ENCODE measurements around the gene PIAS2.
"Not testable (repeated sequence)": the region's sequence is repeated elsewhere in the genome, so short reads cannot be mapped to it uniquely, and the experiment has no call there.

PIAS2 gene

DNA sequence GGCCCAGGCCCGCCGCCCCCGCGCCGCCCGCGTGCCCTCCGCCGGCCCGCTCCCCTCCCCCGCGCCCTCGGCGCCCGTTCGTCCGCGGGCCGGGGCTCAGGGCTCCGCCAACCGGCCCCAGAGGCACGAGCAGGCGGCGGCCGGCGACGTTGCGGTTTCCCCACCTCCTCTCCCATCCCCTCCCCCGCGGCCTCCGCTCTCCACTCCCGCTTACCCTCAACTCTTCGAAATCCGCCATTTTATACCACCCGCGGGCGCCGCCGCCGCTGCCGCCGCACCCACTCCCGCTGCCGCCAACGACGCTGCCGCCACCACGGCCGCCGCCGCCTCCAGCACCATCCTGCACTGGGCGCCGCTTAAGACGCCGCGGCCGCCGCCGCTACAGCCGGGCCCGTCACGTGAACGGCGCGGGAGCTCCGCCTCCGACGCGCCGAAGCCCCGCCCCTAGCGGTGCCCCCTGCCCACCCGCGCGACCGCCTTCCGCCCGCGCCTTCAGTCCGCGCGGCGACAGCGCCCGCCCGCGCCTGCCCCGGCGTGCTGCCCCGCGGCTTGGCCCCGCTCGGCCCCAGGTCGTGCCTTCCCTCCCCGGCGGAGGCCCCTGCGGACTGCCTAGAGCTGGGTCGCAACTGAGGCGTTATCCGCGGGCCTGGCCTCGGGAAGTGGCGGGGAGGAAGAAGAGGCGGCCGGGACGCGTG is at the start of gene PIAS2, which contains the start of gene KATNAL2:
Gene PIAS2, minus strand, starts transcription at position 400 of the 695 bp plus-strand sequence. Its CDS starts 162 bp downstream, at position 238.
Gene KATNAL2, plus strand, starts transcription at position 495 of the 695 bp plus-strand sequence. CDS start 29,271 bp downstream, outside the sequence.
- DNase-seq: peak; percentile 88

GRCh38 chr18:46966266-46966665 is 49.0 kb upstream of the PIAS2 start:
- DNase-seq: not testable (repeated sequence)

DNA sequence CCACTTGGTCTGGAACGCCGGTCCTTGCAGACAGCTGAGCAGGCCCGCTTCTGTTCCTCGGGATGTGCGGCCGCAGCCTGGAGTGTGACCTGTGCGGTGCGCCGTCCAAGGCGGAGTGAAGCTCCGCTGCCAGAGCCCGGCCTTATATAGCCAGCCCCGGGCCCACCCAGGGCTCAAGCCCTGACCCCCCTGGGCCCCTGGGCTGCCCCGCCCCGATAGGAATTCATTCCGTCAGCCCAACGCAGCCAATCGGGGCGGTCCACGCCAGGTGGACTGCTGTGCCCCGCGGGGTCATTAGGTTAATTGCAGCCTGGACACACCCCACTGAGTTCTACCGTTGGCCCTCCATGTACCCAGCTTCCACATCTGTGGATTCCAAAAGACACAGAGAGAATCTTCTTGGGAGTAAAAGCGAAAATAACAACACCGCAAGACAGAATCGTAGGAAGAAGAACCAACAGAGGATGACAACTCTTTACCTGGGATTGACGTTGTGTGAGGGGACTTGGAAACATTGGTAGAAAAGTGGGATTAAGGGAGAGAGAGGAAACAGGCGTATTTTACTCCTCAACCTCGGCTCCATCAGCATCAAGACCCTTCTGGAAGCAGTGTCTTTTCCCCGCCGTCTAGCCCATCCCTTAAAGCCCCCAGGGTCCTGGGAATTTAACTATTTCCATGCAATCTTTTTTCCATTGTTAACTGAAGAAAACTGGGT is 47.4 kb upstream of the PIAS2 start:
- DNase-seq: not testable (repeated sequence)

DNA sequence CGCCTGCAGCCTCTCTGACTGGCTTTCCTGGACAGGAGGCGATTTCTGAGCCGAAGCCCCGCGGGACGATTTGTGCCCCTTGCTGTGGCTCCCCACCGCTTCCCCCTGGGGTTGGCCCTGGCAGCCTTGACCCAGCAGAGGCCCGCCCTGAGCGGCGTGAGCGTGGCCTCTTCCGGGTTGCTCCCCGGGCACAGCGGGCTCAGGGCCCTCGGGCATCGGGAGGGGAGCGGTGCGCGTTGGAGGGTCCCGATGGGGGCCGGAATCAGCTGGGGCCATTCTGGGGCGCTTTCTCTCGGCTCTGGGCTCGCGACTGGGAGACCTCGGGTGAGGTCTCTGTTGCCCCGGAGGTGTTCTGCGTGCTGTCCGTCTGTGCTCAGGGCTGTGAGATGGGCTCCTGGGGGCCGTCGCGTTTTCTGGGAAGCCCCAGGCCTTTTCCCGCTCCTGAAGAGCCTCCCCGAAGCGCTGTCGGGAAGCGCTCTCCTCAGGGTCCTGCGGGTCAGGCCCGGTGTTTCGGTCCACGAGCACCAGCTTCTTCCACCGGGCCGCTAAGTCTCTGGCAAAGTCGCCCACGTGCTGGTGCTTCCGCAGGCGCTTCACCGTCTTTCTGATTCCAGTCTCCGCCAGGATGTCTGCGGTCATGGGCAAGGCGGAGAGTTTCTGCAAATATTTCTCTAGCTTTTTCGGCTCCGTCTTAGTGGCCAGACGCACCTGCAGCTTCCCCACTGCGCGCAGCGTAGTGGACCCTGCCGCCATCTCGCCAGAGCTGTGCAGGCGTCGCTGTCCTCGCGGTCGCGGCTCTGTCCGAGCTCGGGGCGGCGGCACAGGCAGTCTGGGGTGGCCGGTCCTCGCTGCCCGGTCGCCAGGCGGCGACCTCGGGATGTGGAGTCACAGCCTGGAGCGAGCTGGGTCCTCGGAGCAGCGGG is 46.6 kb upstream of the PIAS2 start:
- DNase-seq: not testable (repeated sequence)

- no peak for DNase-seq
Observed at GRCh38 chr18:46958209-46958608, 40.9 kb upstream of the PIAS2 start.

DNA sequence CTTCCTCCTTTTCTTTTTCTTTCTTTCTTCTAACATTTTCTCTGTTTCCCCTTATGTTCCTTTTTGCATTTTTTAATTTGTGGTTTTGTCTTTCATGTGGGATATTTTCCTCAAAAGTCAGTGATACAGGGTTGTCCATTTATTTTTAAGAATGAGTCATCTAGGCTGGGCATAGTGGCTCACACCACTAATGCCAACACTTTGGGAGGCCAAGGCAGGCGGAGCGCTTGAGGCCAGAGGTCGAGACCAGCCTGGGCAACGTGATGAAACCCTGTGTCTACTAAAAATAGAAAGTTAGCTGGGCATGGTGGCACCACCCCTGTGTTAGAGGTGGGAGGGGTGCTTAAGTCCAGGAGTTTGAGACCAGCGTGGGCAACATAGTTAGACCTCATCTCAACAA is 35.9 kb upstream of the PIAS2 start:
- DNase-seq: no peak

DNA sequence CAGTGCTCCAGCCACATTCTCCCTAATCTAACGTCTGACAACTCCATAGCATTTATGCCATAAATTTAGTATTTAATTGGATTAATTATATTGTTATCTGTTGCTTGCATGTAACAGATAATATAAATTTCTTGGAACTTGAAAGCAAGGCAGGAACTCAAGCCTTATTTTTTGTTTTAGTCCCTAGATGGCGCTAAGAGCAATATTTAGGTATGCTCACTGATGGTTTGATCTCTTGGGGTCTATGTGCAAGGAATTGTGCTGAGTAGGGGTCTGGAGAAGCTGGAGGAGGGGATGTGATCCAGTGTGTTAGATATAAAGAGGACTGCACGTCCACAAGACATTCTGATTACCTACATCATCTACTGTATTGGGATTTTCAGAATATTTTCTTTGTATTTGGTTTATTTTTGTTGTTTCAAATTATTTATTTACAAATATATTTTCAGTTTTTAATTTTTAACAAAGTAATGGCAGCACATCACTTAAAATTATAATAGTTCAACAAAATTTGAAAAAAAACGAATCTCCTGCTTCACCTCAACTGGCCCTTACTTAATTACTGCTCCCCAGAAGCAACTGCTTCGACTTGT is 32.9 kb upstream of the PIAS2 start:
- DNase-seq: peak; percentile 70

DNA sequence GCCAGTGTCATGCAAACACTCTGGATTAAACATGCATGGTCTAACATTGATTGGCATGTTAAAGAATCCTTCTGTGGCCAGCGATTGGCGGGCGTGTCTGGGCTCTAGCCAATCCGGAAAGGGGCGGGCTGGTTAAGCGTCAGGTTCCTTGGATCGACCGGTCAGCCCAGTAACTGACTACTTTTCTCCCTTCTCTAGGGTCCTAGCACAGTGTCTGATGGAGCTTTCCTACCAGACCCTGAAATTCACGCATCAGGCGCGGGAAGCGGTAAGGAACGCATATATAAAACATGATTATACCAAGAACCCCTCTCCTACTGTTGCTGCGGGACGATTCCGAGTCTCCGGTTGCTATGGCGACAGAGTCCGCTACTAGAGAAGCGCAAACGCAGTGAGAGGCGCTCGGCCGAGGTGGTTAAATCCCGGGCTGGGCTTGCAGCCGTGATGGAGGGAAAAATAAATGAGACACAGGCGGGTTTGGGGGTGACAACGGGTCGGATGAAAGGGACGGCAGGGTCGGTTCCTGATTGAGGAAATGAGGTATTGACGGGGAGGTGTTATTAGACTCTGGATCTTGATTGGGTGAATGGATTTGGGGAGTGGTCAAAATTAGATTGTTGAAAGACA is 29.5 kb upstream of the PIAS2 start:
- peak; percentile 86 for DNase-seq

DNA sequence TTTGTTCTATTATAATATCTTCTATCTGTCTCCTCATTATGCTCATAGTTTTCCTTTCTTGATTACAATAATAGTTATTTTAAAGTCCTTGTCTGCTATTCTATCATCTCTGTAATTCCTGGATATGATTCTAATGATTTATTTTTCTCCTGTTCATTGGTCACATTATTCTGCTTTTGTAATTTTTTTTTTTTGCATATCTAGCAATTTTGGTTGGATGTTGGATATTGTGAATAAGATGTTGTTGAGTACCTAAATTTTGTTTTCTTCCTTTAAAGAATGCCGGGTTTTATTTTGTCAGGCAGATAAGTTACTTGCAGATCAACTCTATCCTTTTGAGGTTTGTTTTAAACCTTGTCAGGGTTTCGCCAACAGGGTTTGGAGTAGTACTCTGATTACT is 25.3 kb upstream of the PIAS2 start:
- no peak for DNase-seq

- DNase-seq: no peak
Observed at GRCh38 chr18:46939998-46940571, 22.8 kb upstream of the PIAS2 start.

GRCh38 chr18:46939337-46939963 is 22.1 kb upstream of the PIAS2 start:
- DNase-seq: no peak

DNA sequence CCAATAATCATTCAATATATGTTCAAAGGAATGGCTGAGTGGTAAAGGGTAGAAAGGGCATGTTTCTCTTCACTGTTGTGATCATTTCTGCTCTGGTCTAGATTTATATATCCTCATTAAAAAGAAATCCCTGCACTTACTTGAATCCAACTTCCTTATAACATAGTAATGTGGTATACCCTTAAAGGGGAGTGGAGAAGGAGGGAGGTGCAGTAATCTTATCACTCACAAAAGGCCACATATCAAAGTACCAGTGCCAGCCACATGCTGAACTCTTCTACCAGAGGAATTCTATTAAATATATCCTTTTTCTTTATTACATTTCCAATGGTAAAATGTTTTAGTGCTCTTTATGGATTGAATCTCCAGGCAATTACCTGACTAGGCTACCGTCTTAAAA is 3.3 kb upstream of the PIAS2 start:
- peak; percentile 35 for DNase-seq

DNA sequence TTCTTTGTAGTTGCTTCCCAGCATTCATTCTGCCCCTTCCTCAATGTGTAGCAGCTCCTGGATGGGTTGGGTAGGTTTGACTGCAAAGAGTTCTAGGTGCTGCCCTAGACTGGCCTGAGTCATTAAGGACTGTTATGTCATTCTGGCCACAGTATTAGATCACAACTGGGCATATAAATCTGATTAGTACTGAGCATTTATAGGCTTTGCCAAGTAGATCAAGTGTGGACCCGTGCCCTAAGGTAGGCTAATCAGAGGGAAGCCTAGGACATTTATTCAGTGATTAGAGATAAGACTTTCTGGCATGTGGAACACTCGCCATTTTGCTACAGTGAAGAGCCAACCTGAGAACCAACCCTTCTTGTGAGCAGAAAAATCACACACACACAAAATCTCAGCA is 2.8 kb upstream of the PIAS2 start:
- DNase-seq: no peak

- DNase-seq: peak; percentile 78
Observed at GRCh38 chr18:46917803-46918600, 695 bp upstream of the PIAS2 start.

- peak; percentile 60 for DNase-seq
Observed at GRCh38 chr18:46916551-46917107, 678 bp downstream of the PIAS2 start.

- no peak for DNase-seq
Observed at GRCh38 chr18:46915800-46916550, 1.3 kb downstream of the PIAS2 start.

DNA sequence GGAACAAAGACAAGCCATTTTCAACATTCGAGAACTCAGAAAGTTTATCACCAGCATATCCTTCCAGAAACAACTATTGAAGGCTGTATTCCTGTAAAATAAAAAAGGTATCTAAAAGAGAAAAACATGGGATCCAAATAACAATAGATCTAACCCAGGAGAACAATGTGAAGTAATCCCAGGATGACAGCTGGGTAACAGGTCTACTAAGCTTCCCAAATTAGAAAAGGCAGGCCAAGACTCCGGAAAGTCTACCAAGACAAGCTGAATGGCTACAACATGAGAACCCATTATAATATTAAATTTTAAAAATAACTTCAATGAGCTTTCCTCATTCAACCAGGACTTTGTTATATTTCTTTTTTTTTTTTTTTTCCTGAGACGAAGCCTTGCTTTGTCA is 6.5 kb downstream of the PIAS2 start:
- no peak for DNase-seq

DNA sequence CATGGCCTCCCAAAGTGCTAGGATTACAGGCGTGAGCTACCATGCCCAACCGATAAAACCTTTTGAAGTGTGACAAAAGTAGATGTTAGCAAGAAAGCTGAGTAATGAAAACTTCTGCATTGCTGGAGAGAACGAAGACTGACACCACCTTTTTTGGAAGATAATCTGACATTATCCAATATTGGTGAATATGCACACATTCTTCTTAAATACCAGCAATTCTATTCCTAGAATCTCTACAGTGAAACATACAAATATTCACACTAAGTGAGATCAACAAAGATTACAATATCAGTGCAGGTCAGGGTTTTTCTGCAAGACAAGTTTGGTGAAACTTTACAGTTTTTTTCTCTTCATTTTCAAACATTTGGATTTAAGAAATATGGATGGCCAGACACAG is 7.8 kb downstream of the PIAS2 start:
- DNase-seq: no peak

- no peak for DNase-seq
Observed at GRCh38 chr18:46903406-46903805, 13.9 kb downstream of the PIAS2 start.

All from hematopoietic multipotent progenitor cell treated with erythropoietin and hydrocortisone succinate and interleukin-3 and kit ligand, for 6 days (in vitro differentiated cells).